ENCODE data around the gene SMCO2. TPM values are rescaled to one million over a fixed set of nuclear protein-coding genes. Genes with fewer than 3 reads are reported as not detected.

SMCO2 gene
- total and polyA plus RNA-seq, 9 of the 15 experiments (the other 6 are each of a cell fraction or from before 2014, with no cell fraction given), result not detected

GRCh38 chr12:27549801-27550652, 103.5 kb downstream of the SMCO2 start (continued):
- TF ChIP-seq THAP12 (CRISPR knock-in tag; IDR thresholded peaks at IDR 0.05), result no peak
- no peak for TF ChIP-seq ZNF212 (CRISPR knock-in tag; IDR thresholded peaks at IDR 0.05)
- no peak for TF ChIP-seq ZC3H4 (CRISPR knock-in tag; IDR thresholded peaks at IDR 0.05; ENCODE audit: borderline replicate concordance)
- peak; percentile 33; the same call in 1 of the 2 replicates for TF ChIP-seq VEZF1 (CRISPR knock-in tag; IDR thresholded peaks at IDR 0.05)
- TF ChIP-seq CLOCK (CRISPR knock-in tag; IDR thresholded peaks at IDR 0.05; ENCODE audit: borderline replicate concordance), result no peak
- TF ChIP-seq MBD2 (IDR thresholded peaks at IDR 0.05; ENCODE audit: borderline replicate concordance, low read depth), result no peak
- no peak for TF ChIP-seq HNRNPH1 (optimal IDR thresholded peaks at IDR 0.05; ENCODE audit: low read depth, low read length)
- TF ChIP-seq GATA2 (CRISPR knock-in tag; IDR thresholded peaks at IDR 0.05), result no peak
- TF ChIP-seq NR2C2 (CRISPR knock-in tag; IDR thresholded peaks at IDR 0.05), result no peak
- peak; percentile 61 for TF ChIP-seq NR2C2 (tag; IDR thresholded peaks at IDR 0.05)
- TF ChIP-seq HMBOX1 (IDR thresholded peaks at IDR 0.05), result peak; percentile 59
- no peak for TF ChIP-seq PKNOX1 (IDR thresholded peaks at IDR 0.05)
- 0 out of 2 replicates have a peak, but pooled peaks have one; percentile 29 for TF ChIP-seq MTA3 (IDR thresholded peaks at IDR 0.05; ENCODE audit: borderline replicate concordance)
- TF ChIP-seq E4F1 (CRISPR knock-in tag; IDR thresholded peaks at IDR 0.05; ENCODE audit: borderline replicate concordance), result no peak

Data from K562 (cell line).